Bronchial epithelial cell (primary cell): ENCODE results near the gene EIF4EBP2. TPM values are rescaled to one million over a fixed set of nuclear protein-coding genes. Genes with fewer than 3 reads are reported as not detected.
A peak's percentile ranks its signal among the peaks of the same experiment; 100 is the strongest.

Source experiments
- DNase-seq: peaks from one replicate; pipeline ENCODE4 v3.0.0-alpha.2; 2010; ENCODE audit warnings: low read depth
- FAIRE-seq: peaks from 2 replicates; lab custom pipeline; 2011; peaks lifted over from hg19 to GRCh38; lab: Jason Lieb, UNC
- H3K27me3 ChIP-seq: 2 replicates; pipeline ENCODE4 v1.5.1; 2011; ENCODE audit warnings: low read length; ENCODE audit not compliant: control insufficient read depth, insufficient read depth
- H3K36me3 ChIP-seq: 2 replicates; pipeline ENCODE4 v1.5.1; 2011; ENCODE audit warnings: low read length; ENCODE audit not compliant: control insufficient read depth, insufficient read depth
- H3K4me3 ChIP-seq: 2 replicates; pipeline ENCODE4 v1.5.1; 2011; ENCODE audit warnings: mild to moderate bottlenecking, low read depth, low read length, control low read depth
- total RNA-seq: library from RNA; depleted of rRNA; stranded (reverse); fragments of >200 nt; gene quantifications from 2 replicates; pipeline ENCODE4 v1.2.1, GENCODE V29; 2014
- TF ChIP-seq, protein P1 (sequence below): IDR thresholded peaks from 2 replicates; pipeline ENCODE4 v1.5.1; 2011; ENCODE audit warnings: mild to moderate bottlenecking, moderate library complexity, low read length, control low read depth, inconsistent platforms; ENCODE audit not compliant: insufficient read depth, severe bottlenecking

The EIF4EBP2 gene
- total RNA-seq, 1 donor from 2014 or later = 7.9 TPM

DNA sequence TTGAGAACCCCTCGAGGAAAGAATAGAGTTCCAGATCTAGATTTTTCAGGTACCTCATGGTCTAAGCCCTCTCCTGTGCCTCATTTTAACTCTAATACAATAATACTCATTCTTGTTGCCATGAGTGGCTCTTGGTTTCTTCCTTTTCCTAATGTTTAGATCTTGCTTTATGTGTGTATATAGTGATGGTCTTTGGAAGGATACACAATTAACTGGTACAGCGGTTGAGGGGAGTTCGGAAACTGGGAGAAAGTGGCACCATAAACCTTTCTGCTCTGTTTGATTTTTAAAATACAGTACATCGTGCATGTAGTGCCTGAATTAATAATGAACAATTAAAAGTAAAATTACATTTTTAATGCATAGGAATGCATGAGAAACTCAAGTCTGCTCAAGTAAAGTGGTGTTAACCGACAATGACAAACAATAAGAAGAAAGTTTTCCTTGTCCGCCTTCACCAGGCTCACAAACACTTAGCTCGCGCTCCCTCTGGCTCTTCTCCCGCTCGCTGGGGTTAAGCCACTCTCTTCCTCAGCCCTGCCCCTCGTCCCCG lies 386 bp upstream of the EIF4EBP2 start:
- Histone ChIP-seq H3K36me3 (no peaks in the 10 kb centered on the region), H3K27me3 (no peaks in the 10 kb centered on the region), H3K4me3 (no peak overlapping the region)
- DNase-seq (no peak), FAIRE-seq (no peak)
- TF ChIP-seq, protein P1, sequence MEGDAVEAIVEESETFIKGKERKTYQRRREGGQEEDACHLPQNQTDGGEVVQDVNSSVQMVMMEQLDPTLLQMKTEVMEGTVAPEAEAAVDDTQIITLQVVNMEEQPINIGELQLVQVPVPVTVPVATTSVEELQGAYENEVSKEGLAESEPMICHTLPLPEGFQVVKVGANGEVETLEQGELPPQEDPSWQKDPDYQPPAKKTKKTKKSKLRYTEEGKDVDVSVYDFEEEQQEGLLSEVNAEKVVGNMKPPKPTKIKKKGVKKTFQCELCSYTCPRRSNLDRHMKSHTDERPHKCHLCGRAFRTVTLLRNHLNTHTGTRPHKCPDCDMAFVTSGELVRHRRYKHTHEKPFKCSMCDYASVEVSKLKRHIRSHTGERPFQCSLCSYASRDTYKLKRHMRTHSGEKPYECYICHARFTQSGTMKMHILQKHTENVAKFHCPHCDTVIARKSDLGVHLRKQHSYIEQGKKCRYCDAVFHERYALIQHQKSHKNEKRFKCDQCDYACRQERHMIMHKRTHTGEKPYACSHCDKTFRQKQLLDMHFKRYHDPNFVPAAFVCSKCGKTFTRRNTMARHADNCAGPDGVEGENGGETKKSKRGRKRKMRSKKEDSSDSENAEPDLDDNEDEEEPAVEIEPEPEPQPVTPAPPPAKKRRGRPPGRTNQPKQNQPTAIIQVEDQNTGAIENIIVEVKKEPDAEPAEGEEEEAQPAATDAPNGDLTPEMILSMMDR = no peak

DNA sequence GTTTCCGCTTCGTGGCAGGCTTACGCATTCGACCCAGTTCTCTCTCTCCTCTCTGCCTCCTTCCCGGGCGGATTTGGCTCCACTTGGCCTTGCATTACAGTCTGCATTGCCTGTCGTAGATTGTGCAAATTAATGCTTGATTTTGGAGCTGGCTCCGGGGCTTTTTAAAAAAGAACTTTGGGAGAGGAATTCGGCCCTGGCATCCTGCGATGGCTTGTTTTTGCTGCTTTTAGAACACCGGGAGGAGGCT lies 767 bp downstream of the EIF4EBP2 start:
- no peak for FAIRE-seq
- TF ChIP-seq, protein P1 = no peak

DNA sequence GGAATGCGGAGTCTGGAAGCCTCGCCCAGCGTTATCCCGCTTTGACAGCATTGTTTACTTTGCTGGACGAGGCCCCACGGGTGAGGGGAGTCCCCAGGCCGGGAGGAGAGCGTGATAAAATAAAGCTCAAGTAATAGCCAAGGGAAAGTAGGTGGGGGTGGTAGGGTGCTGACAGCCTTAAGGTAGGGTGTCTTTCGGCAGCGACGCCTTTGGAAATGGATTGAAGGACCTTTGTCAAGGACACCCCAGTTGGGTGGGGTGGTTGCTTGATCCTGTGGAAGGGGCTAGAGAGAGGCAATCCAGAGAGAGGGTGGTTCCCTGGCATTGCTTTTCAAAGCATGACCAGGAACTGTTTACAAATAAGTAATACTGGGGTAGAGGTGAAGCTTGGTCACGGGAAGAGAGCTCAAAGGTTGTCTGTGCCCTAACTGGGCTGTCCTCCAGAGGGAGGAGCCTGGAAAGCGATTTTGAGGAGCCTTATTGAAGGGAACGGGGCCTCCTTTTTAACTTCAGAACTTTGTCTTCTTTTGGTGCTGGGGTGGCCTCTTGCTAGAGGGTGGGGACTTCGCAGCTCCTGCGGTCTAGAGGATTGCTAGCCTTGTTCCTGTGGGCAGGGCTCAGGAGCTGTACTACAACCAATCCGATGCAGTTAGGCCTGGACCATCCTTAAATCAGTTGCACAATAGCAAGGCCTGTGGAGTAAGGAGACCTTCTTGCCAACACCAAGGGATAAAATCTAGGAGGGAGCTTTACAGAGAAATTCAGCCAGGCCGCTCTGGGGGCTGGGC lies 1.3 kb downstream of the EIF4EBP2 start:
- TF ChIP-seq, protein P1 = no peak
- Histone ChIP-seq H3K27me3 (no peaks in the 10 kb centered on the region), H3K36me3 (no peaks in the 10 kb centered on the region), H3K4me3 (peak overlapping the region; percentile 56)
- DNase-seq (peak; percentile 91), FAIRE-seq (no peak)

More for the DNA sequence above, 767 bp downstream of the EIF4EBP2 start:
- no peaks in the 10 kb centered on the region for H3K27me3 ChIP-seq
- H3K36me3 ChIP-seq = no peaks in the 10 kb centered on the region
- no peak for DNase-seq
- H3K4me3 ChIP-seq = peak overlapping the region; percentile 56

DNA sequence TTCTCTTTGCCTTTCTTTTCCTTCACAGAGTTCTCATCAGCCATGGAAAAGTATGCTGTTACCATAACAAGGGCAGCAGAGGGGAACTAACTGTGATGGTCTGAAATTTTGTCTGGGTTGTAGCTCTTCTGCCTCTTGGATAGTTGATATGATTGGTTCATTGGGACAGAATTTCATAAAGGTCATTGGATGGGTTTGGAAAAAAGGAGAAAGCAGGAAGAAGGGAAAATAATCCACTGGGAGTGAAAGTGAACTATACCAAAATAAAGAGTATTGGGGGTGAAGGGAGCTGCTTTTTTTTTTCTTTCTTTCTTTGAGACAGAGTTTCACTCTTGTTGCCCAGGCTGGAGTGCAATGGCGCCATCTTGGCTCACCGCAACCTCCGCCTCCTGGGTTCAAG lies 5.8 kb downstream of the EIF4EBP2 start:
- Histone ChIP-seq H3K4me3 (no peak overlapping the region), H3K36me3 (no peaks in the 10 kb centered on the region), H3K27me3 (no peaks in the 10 kb centered on the region)
- TF ChIP-seq, protein P1 = no peak
- FAIRE-seq = no peak
- DNase-seq = no peak

DNA sequence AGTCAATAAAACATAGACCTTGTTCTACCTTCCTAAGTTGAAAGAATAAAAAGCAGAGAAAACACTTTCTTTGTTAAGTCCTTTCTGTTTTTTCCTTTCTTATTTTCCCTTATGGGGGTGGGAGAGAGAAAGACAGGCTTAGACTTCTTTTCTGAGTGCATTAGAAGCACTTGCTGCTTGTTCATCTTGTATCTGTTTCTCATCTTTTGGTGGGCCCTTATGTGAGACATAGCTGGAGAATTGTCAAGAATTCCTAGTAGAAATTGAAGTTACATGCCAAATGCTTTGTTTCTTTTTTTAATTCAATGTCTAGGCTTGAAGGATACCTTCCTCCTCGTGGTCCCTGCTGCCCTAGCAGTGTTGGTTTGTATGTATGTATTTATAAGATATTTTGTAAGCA lies 6.7 kb downstream of the EIF4EBP2 start:
- H3K4me3 ChIP-seq = no peak overlapping the region
- TF ChIP-seq, protein P1 = no peak
- DNase-seq (no peak), FAIRE-seq (no peak)
- no peaks in the 10 kb centered on the region for H3K36me3 ChIP-seq
- no peaks in the 10 kb centered on the region for H3K27me3 ChIP-seq
